Osteocyte (in vitro differentiated cells): Measurements from ENCODE around the gene B3GNT7. TPM values are rescaled to one million over a fixed set of nuclear protein-coding genes. Genes with fewer than 3 reads are reported as not detected.
A peak's percentile ranks its signal among the peaks of the same experiment; 100 is the strongest.

Experiments used
- DNase-seq: peaks from one replicate; pipeline ENCODE4 v3.0.0; 2021; ENCODE audit warnings: mixed read lengths; ENCODE audit not compliant: unreplicated experiment; ENCODE audit errors: extremely low spot score
- H3K27ac Mint-ChIP-seq: one replicate; pipeline ENCODE4 v1.8.0; 2021; ENCODE audit warnings: mild to moderate bottlenecking, mixed read lengths; ENCODE audit not compliant: unreplicated experiment
- H3K27me3 Mint-ChIP-seq: one replicate; pipeline ENCODE4 v1.8.0; 2021; ENCODE audit warnings: mixed read lengths; ENCODE audit not compliant: unreplicated experiment
- H3K36me3 Mint-ChIP-seq: one replicate; pipeline ENCODE4 v1.8.0; 2021; ENCODE audit warnings: mixed read lengths; ENCODE audit not compliant: unreplicated experiment
- H3K4me1 Mint-ChIP-seq: one replicate; pipeline ENCODE4 v1.8.0; 2021; ENCODE audit warnings: mixed read lengths; ENCODE audit not compliant: unreplicated experiment
- H3K4me3 Mint-ChIP-seq: one replicate; pipeline ENCODE4 v1.8.0; 2021; ENCODE audit warnings: mild to moderate bottlenecking, moderate library complexity, mixed read lengths; ENCODE audit not compliant: unreplicated experiment
- H3K9me3 Mint-ChIP-seq: one replicate; pipeline ENCODE4 v1.8.0; 2021; ENCODE audit warnings: mixed read lengths; ENCODE audit not compliant: unreplicated experiment
- total RNA-seq: library from RNA; stranded (reverse); gene quantifications from 2 replicates; pipeline ENCODE4 v1.2.1, GENCODE V29; 2021
- TF ChIP-seq, protein P1 (sequence below): fragments of 200-600 bp; sonication (generic); IDR thresholded peaks from 2 replicates; pipeline ENCODE4 v1.5.0; 2021; ENCODE audit warnings: antibody characterized with exemption, mild to moderate bottlenecking, moderate library complexity

B3GNT7 gene
- total RNA-seq, 1 donor from 2014 or later = 1.1 TPM

DNA sequence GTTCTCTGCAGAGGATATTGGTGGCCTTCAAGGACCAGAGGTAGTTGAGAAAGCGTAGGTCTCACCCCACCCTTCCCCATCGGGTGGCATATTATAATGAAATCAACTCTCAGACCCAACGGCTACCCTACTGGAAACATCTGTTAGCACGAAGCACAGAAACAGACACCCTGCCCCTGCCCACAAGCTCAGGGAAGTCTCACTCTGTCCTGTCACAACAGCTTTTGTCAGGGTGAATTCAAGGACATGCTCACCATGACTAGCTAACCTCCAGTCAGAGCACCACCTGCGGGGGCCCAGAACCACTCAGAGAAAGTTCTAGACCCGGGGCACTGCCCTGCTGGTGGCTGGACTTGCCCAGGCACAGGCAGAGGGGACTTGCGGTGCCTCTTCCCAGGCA lies 3.5 kb upstream of the B3GNT7 start:
- no peak overlapping the region for H3K27ac Mint-ChIP-seq
- no peak for DNase-seq
- no peaks in the 10 kb centered on the region for H3K36me3 Mint-ChIP-seq
- H3K9me3 Mint-ChIP-seq = no peaks in the 10 kb centered on the region
- no peaks in the 10 kb centered on the region for H3K27me3 Mint-ChIP-seq
- peaks cover 26% of the 10 kb centered on the region for H3K4me1 Mint-ChIP-seq
- TF ChIP-seq, protein P1, sequence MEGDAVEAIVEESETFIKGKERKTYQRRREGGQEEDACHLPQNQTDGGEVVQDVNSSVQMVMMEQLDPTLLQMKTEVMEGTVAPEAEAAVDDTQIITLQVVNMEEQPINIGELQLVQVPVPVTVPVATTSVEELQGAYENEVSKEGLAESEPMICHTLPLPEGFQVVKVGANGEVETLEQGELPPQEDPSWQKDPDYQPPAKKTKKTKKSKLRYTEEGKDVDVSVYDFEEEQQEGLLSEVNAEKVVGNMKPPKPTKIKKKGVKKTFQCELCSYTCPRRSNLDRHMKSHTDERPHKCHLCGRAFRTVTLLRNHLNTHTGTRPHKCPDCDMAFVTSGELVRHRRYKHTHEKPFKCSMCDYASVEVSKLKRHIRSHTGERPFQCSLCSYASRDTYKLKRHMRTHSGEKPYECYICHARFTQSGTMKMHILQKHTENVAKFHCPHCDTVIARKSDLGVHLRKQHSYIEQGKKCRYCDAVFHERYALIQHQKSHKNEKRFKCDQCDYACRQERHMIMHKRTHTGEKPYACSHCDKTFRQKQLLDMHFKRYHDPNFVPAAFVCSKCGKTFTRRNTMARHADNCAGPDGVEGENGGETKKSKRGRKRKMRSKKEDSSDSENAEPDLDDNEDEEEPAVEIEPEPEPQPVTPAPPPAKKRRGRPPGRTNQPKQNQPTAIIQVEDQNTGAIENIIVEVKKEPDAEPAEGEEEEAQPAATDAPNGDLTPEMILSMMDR = no peak
- H3K4me3 Mint-ChIP-seq = no peak overlapping the region

DNA sequence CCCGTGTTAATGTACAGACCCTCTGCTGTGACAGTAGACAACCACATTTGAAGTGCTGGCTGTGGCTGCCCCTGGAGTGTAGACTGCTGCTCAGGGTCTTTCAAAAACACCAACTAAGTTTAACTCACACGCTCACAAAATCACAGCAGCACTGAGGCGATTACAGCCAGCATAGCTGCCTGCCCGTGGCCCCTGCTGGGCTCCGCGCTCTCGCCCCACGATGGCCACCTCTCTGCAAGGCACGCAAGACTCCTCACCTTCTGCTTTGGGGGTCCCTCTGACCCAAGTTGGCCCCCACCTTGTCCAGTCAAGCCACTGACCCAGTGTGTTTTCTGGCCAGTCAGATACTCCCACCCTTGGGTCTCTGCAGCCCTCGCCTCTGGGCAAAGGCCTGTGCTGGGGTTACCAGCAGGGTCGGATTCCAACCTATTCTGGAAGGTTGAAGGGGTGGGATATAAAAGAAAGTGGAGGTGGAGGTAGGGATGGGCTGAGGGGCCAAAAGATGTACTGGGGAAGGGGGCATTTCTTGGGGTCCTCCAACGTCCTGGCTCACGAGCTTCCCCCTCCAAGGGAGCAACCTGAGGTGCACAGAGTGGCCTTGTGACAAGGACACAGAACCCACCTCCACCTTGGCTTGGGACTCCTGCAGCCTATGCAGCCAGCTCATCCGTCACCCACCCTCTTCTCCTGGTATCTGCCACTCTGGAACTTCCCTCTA lies 2.9 kb upstream of the B3GNT7 start:
- Mint-ChIP-seq H3K27ac (no peak overlapping the region), H3K36me3 (no peaks in the 10 kb centered on the region), H3K9me3 (no peaks in the 10 kb centered on the region), H3K27me3 (no peaks in the 10 kb centered on the region), H3K4me1 (peaks cover 26% of the 10 kb centered on the region), H3K4me3 (no peak overlapping the region)
- no peak for DNase-seq
- TF ChIP-seq, protein P1 = no peak

DNA sequence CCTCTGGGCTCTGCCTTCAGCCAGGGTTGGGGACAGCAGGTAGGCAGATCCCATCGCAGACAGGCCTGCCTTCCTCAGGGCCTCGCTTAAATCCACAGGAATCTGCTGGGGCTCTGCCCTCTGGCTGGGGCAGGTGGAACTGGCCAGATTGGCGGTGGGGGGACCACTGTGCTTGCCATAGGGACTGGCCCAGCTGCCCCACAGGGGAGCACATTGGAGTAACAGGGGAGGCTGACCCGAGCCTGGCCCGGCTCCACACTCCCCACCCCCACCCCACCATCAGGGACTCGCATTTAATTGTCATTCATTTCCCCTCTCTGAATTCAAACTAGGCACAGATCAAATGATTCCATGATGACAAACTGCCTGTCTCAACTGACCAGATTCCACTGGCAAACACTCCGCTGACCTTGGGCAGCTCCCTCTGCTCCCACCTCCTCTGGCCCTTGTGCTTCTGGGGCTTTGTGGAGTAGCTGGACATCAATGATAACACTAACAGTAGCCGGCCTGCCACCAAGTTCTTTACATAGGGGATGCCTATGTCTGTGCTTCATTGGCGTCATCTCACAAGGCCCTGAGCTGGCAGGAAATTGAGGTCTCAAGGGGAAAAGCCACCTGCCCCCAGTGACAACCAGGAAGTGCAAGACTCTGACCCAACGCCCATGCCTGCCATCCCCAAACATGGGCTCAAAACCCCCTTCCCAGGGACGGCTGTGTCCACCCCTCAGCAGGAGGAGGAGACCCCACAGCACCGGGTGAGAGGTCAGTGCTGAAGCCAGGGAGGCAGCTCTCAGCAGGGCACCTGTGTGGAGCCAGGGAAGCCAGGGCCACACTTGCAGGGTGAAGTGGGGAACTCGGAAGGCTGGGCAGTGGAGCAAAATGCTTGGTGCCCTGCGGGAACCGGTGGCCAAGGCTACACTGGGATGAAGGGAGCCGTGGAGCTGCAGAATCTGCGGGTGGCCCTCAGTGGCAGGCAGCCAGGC lies 2.1 kb upstream of the B3GNT7 start:
- TF ChIP-seq, protein P1 = no peak
- Mint-ChIP-seq H3K9me3 (no peaks in the 10 kb centered on the region), H3K27ac (no peak overlapping the region), H3K36me3 (no peaks in the 10 kb centered on the region), H3K4me1 (peaks cover 20% of the 10 kb centered on the region), H3K27me3 (no peaks in the 10 kb centered on the region), H3K4me3 (no peak overlapping the region)
- no peak for DNase-seq

DNA sequence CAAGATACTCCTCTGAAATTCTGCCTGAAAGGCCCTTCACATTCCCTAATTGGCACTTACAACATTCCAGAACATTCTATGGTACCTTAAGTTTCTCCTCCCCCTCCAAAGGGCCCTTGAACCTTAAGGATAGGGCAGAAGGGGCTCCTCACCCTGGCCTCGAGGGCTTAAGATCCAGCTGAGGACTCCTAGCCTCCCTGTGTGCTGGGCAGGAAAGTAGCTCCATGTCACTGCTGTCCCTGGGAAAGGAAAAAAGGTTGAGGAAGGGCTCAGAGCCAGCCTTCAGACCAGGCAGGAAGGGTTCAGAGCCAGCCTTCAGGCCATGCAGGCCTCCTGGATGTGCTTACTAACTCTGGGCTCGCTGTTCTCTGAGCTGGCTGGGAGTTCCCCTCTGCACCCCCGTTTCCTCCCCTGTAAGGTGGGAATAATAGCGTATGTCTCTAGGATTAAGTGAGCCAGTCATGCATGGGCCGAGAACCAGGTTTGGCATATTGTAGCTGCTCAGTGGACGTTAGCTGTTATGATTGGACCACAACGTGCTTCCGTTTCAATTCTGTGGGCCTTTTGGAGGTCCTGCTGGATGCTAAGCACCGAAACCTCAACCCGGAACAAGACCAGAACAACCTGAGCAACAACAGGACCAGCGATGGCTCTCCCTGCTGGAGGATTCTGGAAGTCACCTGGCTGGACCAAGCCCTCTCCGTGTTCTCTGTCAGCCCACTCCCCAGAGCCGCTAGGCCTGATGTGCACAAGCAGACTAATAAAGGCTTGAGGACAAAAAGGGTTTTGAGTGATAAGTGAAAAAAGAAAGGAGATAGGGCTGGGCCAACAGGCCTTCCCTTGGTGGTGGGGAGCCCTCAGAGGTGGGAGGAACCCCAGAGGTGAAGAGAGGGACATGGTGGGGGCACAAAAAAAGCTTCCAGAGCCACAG lies 1.0 kb upstream of the B3GNT7 start:
- Mint-ChIP-seq H3K4me1 (peaks cover 10% of the 10 kb centered on the region), H3K4me3 (peak overlapping the region; percentile 66), H3K27ac (peak overlapping the region; percentile 23), H3K9me3 (no peaks in the 10 kb centered on the region), H3K27me3 (no peaks in the 10 kb centered on the region), H3K36me3 (no peaks in the 10 kb centered on the region)
- no peak for DNase-seq
- TF ChIP-seq, protein P1 = no peak
